Effector memory CD4-positive, alpha-beta T cell (primary cell): Measurements from ENCODE around the gene FOXO3B.
"Not testable (repeated sequence)": the region's sequence is repeated elsewhere in the genome, so short reads cannot be mapped to it uniquely, and the experiment has no call there.

ENCODE experiments used
- DNase-seq, 3 donors: peaks; one replicate each; pipeline ENCODE4 v3.0.0-alpha.2; 2020
- H3K27ac ChIP-seq: 2 replicates; pipeline ENCODE4 v1.7.0; 2013; ENCODE audit warnings: mild to moderate bottlenecking, low read length, moderate library complexity; ENCODE audit not compliant: insufficient read depth, poor library complexity, severe bottlenecking
- H3K27me3 ChIP-seq: replicated peaks from 2 replicates; pipeline ENCODE4 v1.7.0; 2013; ENCODE audit warnings: mild to moderate bottlenecking, low read length; ENCODE audit not compliant: insufficient read depth, control insufficient read depth, poor library complexity, severe bottlenecking
- H3K36me3 ChIP-seq: 2 replicates; pipeline ENCODE4 v1.7.0; 2013; ENCODE audit warnings: mild to moderate bottlenecking, low read length, moderate library complexity; ENCODE audit not compliant: control insufficient read depth, insufficient read depth
- H3K4me1 ChIP-seq: 2 replicates; pipeline ENCODE4 v1.7.0; 2013; ENCODE audit warnings: low read length, mild to moderate bottlenecking; ENCODE audit not compliant: control insufficient read depth, insufficient read depth, poor library complexity, severe bottlenecking
- H3K4me3 ChIP-seq: 2 replicates; pipeline ENCODE4 v1.7.0; 2013; ENCODE audit warnings: low read length, low read depth, mild to moderate bottlenecking; ENCODE audit not compliant: insufficient read depth, poor library complexity, severe bottlenecking
- H3K9me3 ChIP-seq: 2 replicates; pipeline ENCODE4 v1.7.0; 2013; ENCODE audit warnings: mild to moderate bottlenecking, low read length, moderate library complexity; ENCODE audit not compliant: control insufficient read depth

The FOXO3B gene

GRCh38 chr17:18650094-18650493, 32.0 kb downstream of the FOXO3B start:
- not testable (repeated sequence) for H3K9me3 ChIP-seq, H3K36me3 ChIP-seq, H3K27me3 ChIP-seq, H3K4me3 ChIP-seq, DNase-seq, H3K27ac ChIP-seq, H3K4me1 ChIP-seq

- not testable (repeated sequence) for H3K4me1 ChIP-seq, H3K9me3 ChIP-seq, H3K36me3 ChIP-seq, H3K27me3 ChIP-seq, H3K27ac ChIP-seq, H3K4me3 ChIP-seq, DNase-seq
Observed at GRCh38 chr17:18644291-18644690, 37.8 kb downstream of the FOXO3B start, which contains the start of gene TBC1D28. TBC1D28 (minus strand) TSS chr17:18644391; CDS start chr17:18641352, 3,039 bp downstream.

DNA sequence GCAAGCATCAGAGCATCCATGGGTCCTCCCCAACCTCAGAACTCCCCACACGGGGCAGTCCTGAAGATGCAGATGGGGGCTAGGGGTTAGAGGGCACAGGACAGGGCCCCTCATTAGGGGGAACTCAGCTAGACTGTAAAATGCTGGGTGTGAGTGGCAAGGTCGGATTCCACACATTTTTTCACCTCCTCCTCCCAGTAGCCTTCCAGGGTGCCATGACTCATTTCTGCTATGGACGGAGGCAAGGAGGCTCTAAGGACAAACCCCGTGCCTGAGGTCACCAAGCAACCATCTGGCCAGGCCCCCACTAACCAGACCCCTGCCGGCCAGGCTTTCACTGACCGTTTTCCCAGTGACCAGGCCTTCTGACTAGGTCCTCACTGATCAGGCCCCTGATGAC, 39.0 kb downstream of the FOXO3B start:
- H3K27me3 ChIP-seq, H3K4me3 ChIP-seq, H3K4me1 ChIP-seq, H3K27ac ChIP-seq, H3K9me3 ChIP-seq, DNase-seq, H3K36me3 ChIP-seq: not testable (repeated sequence)

GRCh38 chr17:18638357-18638756, 43.8 kb downstream of the FOXO3B start:
- H3K36me3 ChIP-seq, H3K4me3 ChIP-seq, DNase-seq, H3K27me3 ChIP-seq, H3K9me3 ChIP-seq, H3K27ac ChIP-seq, H3K4me1 ChIP-seq: not testable (repeated sequence)

GRCh38 chr17:18636237-18636636, 45.9 kb downstream of the FOXO3B start:
- H3K4me3 ChIP-seq, H3K4me1 ChIP-seq, H3K27me3 ChIP-seq, H3K9me3 ChIP-seq, H3K36me3 ChIP-seq, DNase-seq, H3K27ac ChIP-seq: not testable (repeated sequence)

- not testable (repeated sequence) for H3K4me1 ChIP-seq, H3K4me3 ChIP-seq, H3K27ac ChIP-seq, H3K36me3 ChIP-seq, H3K9me3 ChIP-seq, DNase-seq, H3K27me3 ChIP-seq
Observed at GRCh38 chr17:18635773-18636172, 46.3 kb downstream of the FOXO3B start.

GRCh38 chr17:18634550-18635263, 47.4 kb downstream of the FOXO3B start:
- H3K9me3 ChIP-seq, H3K4me3 ChIP-seq, H3K27me3 ChIP-seq, H3K36me3 ChIP-seq, H3K27ac ChIP-seq, H3K4me1 ChIP-seq, DNase-seq: not testable (repeated sequence)
